OCI-LY3 (cell line): ENCODE data around the gene ERGIC1.

Source experiments
- EZH2phosphoT487 ChIP-seq: fragments of 200-600 bp; shearing (Covaris generic); IDR thresholded peaks from 2 replicates; pipeline ENCODE4 v1.6.1; 2018; ENCODE audit warnings: antibody characterized with exemption, mixed run types, low read depth
- TF ChIP-seq, protein P1 (sequence below): fragments of 200-600, 300-600 bp; sonication (generic); IDR thresholded peaks from 2 replicates; pipeline ENCODE4 v1.5.1; 2014; ENCODE audit warnings: antibody characterized with exemption, low read length, low read depth

- TF ChIP-seq, protein P1, sequence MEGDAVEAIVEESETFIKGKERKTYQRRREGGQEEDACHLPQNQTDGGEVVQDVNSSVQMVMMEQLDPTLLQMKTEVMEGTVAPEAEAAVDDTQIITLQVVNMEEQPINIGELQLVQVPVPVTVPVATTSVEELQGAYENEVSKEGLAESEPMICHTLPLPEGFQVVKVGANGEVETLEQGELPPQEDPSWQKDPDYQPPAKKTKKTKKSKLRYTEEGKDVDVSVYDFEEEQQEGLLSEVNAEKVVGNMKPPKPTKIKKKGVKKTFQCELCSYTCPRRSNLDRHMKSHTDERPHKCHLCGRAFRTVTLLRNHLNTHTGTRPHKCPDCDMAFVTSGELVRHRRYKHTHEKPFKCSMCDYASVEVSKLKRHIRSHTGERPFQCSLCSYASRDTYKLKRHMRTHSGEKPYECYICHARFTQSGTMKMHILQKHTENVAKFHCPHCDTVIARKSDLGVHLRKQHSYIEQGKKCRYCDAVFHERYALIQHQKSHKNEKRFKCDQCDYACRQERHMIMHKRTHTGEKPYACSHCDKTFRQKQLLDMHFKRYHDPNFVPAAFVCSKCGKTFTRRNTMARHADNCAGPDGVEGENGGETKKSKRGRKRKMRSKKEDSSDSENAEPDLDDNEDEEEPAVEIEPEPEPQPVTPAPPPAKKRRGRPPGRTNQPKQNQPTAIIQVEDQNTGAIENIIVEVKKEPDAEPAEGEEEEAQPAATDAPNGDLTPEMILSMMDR = no peak
- no peak for TF ChIP-seq EZH2phosphoT487
Measured at GRCh38 chr5:172959824-172960799, 126.1 kb downstream of the ERGIC1 start.
